ENCODE data around the gene DPEP1. TPM values are rescaled to one million over a fixed set of nuclear protein-coding genes. Genes with fewer than 3 reads are reported as not detected.
A peak's percentile ranks its signal among the peaks of the same experiment; 100 is the strongest.

DPEP1 gene
- total and polyA plus RNA-seq, 4 donors = 0.26 to 8.9 (median 0.95) TPM

- TF ChIP-seq, protein P1, sequence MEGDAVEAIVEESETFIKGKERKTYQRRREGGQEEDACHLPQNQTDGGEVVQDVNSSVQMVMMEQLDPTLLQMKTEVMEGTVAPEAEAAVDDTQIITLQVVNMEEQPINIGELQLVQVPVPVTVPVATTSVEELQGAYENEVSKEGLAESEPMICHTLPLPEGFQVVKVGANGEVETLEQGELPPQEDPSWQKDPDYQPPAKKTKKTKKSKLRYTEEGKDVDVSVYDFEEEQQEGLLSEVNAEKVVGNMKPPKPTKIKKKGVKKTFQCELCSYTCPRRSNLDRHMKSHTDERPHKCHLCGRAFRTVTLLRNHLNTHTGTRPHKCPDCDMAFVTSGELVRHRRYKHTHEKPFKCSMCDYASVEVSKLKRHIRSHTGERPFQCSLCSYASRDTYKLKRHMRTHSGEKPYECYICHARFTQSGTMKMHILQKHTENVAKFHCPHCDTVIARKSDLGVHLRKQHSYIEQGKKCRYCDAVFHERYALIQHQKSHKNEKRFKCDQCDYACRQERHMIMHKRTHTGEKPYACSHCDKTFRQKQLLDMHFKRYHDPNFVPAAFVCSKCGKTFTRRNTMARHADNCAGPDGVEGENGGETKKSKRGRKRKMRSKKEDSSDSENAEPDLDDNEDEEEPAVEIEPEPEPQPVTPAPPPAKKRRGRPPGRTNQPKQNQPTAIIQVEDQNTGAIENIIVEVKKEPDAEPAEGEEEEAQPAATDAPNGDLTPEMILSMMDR (IDR thresholded peaks at IDR 0.05; ENCODE audit: control extremely low read depth, extremely low read depth) = no peak
- DNase-seq = no peak
- ATAC-seq (ENCODE audit: insufficient read depth, low FRiP score) = no peak
- Histone ChIP-seq H3K4me1 (ENCODE audit: control insufficient read depth in 5 of 5, insufficient read depth in 5 of 5, low read length in 5 of 5) (peaks cover 0 to 11% (median 5%) of the 10 kb centered on the region in 5 donors), H3K4me3 (no peak overlapping the region), H3K27me3 (ENCODE audit: control insufficient read depth in 3 of 3, insufficient read depth in 3 of 3, low read length in 2 of 3) (peaks cover 0 to 16% (median 4%) of the 10 kb centered on the region in 3 donors), H3K36me3 (ENCODE audit: control insufficient read depth in 4 of 4, insufficient read depth in 4 of 4, low read length in 4 of 4) (no peaks in the 10 kb centered on the region), H3K27ac (ENCODE audit: low read depth in 1 of 2, low read length in 1 of 2) (no peak overlapping the region), H3K9me3 (ENCODE audit: control insufficient read depth in 4 of 4, insufficient read depth in 3 of 4, low read length in 3 of 4) (no peaks in the 10 kb centered on the region), H3K9ac (ENCODE audit: insufficient read depth in 1 of 2, low read length in 2 of 2) (no peak overlapping the region)
- WGBS, 2 donors = 90 to 94% methylated on average over 15 of the region's 15 CpGs
These were observed 34.1 kb upstream of the DPEP1 start for GRCh38 chr16:89579351-89579750.

DNA sequence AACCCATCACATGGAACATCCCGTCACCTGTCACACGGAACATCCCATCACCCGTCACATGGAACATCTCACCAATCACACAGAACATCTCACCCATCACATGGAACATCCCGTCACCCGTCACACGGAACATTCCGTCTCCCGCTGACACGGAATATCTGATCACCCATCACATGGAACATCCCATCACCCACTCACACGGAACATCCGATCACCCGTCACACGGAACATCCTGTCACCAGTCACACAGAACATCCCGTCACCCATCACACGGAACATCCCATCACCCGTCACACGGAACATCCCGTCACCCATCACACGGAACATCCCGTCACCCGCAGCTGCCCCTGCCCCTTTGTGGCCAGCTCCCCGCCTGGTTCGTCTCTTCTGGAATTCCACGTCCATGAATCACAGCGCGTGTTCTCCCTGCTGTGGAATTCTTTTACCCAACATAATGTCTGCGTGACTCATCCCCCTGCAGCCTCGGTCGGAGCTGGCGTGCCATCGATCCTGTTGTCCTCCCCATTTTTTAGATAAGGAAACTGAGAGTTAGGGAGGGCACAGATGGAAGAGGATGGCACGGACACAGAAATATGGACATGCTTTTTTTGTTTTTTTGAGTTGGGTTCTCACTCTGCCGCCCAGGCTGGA lies 32.3 kb upstream of the DPEP1 start:
- TF ChIP-seq, protein P1 (IDR thresholded peaks at IDR 0.05; ENCODE audit: control extremely low read depth, extremely low read depth) = no peak
- Histone ChIP-seq H3K4me1 (ENCODE audit: control insufficient read depth in 5 of 5, insufficient read depth in 5 of 5, low read length in 5 of 5) (peaks cover 0 to 7% (median 0%) of the 10 kb centered on the region in 5 donors), H3K9me3 (ENCODE audit: control insufficient read depth in 4 of 4, insufficient read depth in 3 of 4, low read length in 3 of 4) (no peaks in the 10 kb centered on the region), H3K27me3 (ENCODE audit: control insufficient read depth in 3 of 3, insufficient read depth in 3 of 3, low read length in 2 of 3) (peaks cover 0 to 13% (median 0%) of the 10 kb centered on the region in 3 donors), H3K9ac (ENCODE audit: insufficient read depth in 1 of 2, low read length in 2 of 2) (no peak overlapping the region), H3K27ac (ENCODE audit: low read depth in 1 of 2, low read length in 1 of 2) (no peak overlapping the region), H3K4me3 (no peak overlapping the region), H3K36me3 (ENCODE audit: control insufficient read depth in 4 of 4, insufficient read depth in 4 of 4, low read length in 4 of 4) (no peaks in the 10 kb centered on the region)
- ATAC-seq (ENCODE audit: insufficient read depth, low FRiP score) = no peak
- WGBS, 2 donors = 89 to 95% methylated on average over 33 of the region's 33 CpGs
- no peak for DNase-seq

- Histone ChIP-seq H3K4me3 (no peak overlapping the region), H3K27ac (ENCODE audit: low read depth in 1 of 2, low read length in 1 of 2) (peak overlapping the region in 1 of 2 donors; percentile 59), H3K27me3 (ENCODE audit: control insufficient read depth in 3 of 3, insufficient read depth in 3 of 3, low read length in 2 of 3) (peaks cover 0 to 9% (median 0%) of the 10 kb centered on the region in 3 donors), H3K4me1 (ENCODE audit: control insufficient read depth in 5 of 5, insufficient read depth in 5 of 5, low read length in 5 of 5) (peaks cover 0 to 6% (median 0%) of the 10 kb centered on the region in 5 donors), H3K9ac (ENCODE audit: insufficient read depth in 1 of 2, low read length in 2 of 2) (no peak overlapping the region), H3K9me3 (ENCODE audit: control insufficient read depth in 4 of 4, insufficient read depth in 3 of 4, low read length in 3 of 4) (no peaks in the 10 kb centered on the region), H3K36me3 (ENCODE audit: control insufficient read depth in 4 of 4, insufficient read depth in 4 of 4, low read length in 4 of 4) (no peaks in the 10 kb centered on the region)
- TF ChIP-seq, protein P1 (IDR thresholded peaks at IDR 0.05; ENCODE audit: control extremely low read depth, extremely low read depth) = no peak
- 53 to 56% methylated on average over 15 of the region's 15 CpGs for WGBS, 2 donors
- DNase-seq (peak in 1 of 3 donors; percentile 48), ATAC-seq (ENCODE audit: insufficient read depth, low FRiP score) (peak; percentile 36)
These were observed 31.4 kb upstream of the DPEP1 start for GRCh38 chr16:89581861-89582563.
